Measurements from ENCODE around the gene TTBK2.
"Not testable (repeated sequence)": the region's sequence is repeated elsewhere in the genome, so short reads cannot be mapped to it uniquely, and the experiment has no call there.

The TTBK2 gene

DNA sequence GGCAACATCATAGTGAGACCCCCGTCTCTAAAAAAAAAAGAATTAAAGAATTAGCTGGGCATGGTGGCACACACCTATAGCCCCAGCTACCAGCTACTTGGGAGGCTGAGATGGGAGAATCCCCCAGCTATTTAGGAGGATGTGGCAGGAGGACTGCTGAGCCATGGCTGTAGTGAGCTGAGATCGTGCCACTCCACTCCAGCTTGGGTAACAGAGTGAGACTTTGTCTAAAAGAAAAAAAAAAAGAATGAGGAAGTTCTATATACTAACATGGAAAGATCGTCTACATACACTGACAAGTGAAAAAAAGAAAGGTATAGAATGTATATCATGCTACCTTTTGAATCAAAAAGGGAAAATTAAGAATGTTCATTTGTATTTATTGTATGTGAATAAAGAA is 99.8 kb downstream of the TTBK2 start:
- no peak for DNase-seq

DNA sequence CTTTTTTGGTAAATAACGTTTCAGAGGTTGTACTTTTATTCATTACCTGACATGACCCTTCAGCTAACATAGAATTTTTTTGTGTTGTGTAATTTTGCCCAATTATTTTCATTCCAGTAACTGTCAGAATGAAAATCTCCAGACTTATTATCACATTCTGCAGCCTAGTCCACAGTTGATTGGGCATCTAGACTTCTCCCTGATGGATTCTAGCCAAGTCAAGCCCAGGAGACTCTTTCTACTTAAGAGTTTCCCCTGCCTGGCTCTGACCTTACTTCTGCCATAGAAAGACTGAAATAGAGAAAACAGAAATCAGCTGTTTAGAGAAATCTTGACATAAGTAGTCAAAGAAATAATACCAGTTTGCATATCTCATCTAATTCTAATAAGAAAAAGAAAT is 100.8 kb downstream of the TTBK2 start:
- no peak for DNase-seq

DNA sequence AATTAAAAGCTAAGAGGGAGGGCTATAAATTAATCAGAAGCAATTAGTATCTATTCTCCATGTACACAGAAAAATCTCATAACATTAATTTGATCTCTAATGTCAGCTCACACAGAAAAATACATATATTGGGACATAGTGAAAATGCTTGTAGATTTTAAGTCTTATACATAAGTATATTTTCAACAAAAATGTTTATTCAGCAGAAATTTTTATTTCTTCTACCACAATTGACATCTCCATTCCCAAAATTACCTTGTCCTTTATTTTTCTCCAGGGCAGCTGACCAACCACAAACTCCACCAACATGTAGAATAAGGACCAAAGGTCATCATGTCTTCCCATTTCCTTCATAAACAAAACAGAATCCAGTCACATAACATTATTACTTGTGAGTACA is 109.1 kb downstream of the TTBK2 start:
- DNase-seq: no peak

DNA sequence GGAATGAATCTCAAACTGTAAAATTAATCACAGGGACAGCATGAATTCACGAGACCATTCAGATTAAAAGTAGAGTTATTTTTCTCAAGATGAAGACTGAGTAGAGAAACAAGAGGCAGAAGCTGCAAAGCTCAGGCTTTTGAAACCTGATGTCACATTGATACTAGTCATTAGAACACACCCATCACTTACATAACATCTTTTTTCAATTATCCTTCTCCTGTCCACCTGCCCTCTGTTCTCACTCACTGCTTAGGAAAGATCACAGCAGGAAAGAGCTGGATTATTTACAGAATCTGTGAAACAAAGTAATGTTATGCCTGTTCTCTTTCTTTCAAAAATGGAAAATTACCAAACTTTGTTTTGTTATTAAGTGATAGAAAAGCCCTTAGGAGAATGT is 111.7 kb downstream of the TTBK2 start:
- no peak for DNase-seq

DNA sequence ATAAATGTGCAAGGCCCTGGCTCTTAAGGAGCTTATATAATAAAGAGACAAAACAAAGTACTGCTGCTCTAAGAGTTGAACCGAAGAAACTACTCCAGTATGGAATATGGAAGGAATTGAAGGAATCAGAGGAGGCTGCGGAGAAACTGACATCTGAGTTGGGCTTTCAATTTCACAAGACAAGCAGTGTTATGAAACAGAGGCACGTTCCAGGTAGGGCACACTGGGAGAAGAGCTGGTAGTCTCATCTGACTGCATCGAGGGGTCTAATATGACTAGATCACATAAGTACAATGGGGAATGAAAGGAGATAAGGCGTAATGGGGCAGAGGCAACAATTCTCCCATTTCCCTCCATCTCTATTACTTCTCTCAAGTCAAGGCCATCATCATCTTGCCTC is 115.3 kb downstream of the TTBK2 start:
- DNase-seq: no peak

DNA sequence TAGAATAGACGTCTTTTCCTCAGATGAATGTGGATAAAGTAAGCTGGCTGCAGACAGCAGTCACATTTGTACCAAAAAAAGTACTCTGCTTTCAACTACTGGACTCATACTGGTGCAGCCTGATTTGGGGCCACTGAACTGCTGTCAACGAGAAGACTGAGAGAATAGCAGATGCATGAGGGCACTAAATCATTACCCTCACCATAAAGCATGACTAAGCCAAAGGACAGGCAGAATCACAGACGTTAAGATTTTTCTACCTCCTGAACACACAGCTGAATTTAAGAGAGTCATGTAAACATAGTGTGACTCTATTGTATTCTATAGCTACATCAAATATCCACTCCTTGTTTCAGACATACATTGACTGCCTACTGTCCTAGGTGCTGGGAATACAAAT is 115.8 kb downstream of the TTBK2 start:
- DNase-seq: no peak

DNA sequence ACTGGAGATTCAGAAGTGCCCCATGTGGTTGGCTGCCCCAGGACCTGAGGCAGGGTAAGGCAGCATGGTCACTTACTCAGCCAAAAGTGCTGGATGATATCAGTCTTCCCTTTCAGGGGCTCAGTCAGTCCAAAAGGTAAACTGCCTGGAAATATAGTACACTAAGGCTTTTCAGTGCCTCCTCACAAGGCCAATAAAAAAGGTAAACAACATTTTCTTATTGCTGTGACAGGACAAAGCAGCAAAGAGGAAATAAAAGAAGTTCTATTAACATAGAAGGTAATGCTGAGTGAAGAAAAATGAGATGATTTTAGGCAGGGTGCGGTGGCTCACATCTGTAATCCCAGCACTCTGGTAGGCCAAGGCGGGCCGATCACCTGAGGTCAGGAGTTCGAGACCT is 117.1 kb downstream of the TTBK2 start:
- no peak for DNase-seq

DNA sequence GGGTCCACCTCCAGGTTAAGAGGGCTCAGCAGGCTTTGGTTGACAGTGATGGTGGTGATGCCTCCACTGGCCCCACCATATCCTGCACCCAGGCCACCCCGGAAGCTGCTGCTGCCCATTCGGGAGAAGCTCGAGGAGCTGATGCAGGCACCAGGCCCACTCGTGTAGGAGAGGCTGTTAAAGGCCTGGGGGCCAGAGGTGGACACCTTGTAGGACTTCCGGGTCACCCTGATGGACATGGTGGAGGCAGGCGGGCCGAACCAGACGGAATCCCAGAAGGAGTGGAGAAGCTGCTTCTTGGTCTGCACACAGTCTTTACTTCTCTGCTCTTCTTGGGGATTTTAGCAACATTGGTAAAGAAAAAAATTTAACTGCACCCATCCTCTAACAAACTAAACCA is 118.4 kb downstream of the TTBK2 start:
- DNase-seq: no peak

DNA sequence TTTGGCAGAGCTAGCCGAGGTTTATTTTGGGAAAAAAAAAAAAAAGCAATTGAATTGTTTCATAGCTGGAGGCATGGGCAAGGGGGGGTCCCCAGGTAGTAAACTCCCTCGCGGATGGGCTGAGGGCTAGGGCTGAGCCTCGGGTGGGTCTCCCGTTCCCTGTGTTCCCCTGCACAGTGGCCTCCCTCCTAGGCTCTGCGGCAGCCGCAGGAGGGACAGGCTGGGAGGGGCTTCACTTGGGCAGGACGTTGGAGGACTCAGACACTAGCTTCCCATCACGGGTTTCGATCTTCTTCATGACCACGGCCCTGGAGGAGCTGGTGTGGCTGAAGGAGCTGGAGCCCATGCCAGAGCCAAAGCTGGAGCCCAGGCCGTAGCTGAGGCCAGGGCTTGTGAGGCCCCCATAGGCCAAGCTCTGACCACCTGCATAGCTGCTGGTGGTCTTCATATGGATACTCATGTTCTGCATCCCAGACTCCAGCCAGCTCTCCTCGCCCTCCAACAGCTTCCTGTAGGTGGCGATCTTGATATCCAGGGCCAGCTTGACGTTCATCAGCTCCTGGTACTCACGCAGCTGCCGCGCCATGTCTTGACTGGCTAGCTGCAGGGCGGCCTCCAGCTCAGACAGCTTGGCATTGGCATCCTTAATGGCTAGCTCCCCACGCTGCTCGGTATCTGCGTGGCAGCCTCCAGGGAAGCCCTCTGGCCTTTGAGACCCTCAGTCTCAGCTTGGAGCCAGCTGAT is 119.7 kb downstream of the TTBK2 start:
- DNase-seq: no peak

DNA sequence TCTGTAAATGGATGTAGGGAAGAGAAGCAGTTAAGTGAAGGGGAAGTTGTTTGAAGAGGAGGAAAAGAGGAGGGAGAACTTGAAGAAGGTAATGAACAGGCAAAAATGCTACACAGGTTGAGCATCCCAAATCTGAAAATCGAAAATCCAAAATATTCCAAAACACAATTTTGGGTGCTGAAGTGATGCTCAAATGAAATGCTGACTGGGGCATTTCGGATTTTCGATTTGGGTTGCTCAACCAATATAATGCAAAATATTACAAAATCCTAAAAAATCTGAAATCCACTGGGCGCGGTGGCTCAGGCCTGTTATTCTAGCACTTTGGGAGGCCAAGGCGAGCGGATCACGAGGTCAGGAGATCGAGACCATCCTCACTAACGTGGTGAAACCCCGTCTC is 121.8 kb downstream of the TTBK2 start:
- no peak for DNase-seq

DNA sequence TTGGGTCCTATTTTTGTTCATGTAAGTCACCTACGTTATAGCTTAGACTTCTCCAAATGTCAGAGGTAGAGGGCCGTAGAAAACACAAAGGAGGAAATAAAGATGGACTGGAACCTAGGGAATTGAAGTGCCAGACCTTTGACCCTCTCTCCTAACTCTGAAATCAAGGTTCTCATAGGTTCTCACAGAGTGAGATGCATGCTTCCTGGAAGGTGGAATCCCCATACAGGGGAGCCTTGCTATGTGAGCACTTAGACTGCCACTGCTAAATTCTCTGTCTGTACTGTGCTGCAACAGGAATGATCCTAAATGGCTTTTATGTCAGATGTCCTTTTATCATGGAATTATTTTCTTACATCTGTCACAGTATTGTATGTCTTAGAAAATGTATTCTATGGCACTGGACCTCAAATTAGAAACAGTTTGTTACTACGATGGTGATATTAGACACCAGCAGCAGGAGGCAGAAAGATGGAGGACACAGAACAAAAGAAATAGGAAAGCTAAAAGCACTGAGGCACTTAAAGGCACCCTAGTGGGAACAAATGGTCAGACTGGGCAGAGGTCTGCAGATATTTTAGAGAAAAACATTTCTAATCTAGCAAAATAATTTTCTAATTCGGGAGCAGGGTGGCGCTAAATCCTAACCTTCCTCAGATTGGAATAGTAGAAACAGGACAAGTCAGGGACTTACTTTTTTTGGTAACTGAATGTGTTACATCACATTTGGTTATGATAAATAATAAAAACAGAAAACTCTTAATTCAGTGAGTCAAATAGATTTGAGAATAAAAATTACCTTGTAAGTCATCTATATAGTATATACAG is 123.4 kb downstream of the TTBK2 start:
- DNase-seq: no peak

DNA sequence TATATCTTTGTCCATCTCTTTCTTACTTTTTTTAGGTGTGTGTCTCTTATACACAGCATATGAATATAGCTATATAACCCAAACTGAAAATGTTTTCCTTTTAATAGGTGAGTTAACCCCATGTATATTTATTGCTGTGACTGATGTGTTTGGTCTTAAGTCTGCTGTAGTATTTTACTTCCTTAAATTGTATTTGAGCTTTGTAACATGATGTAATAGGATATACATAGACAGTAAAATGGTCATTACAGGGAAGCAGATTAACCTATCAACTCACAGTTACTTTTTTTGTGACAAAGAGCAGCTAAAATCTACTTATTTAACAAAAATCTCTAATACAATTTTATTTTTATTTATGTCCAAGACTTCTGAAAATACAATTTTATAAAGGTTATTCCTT is 131.9 kb downstream of the TTBK2 start:
- DNase-seq: no peak

DNA sequence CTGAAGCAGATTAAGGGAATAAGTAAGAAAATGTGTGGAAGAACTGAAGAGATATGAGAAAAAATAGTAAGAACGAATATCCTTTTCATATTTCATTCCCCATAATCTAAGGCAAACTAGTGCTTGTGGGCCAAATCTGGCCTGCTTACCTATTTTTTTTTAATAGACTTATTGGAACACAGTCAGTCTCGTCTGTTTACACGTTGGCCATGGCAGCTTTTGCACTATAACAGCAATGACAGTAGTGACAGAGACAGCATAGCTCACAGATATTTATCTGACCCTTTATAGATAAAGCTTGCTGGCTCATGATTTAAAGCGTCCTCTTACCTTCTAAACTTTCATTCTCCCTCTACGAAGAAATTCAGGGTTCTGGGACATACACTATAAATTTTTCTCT is 133.6 kb downstream of the TTBK2 start:
- DNase-seq: no peak

DNA sequence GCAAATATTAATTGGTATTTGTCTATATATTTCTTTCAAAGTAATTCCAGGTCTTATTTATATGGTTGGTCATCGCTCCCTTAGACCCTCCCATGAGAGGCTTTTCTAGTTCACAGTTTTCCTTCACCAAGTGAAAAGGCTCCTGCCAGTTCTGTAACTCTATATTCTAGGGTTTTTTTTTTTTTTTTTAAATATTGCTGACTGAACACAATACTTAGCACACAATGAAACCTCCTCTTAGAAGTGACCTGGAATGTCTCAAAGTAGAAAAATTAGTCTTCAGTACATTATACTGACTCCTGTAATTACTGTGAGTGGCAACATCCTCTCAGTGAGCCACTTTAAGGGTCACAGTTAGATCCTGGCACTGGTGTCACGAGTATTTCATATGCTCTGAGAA is 135.0 kb downstream of the TTBK2 start:
- no peak for DNase-seq

DNA sequence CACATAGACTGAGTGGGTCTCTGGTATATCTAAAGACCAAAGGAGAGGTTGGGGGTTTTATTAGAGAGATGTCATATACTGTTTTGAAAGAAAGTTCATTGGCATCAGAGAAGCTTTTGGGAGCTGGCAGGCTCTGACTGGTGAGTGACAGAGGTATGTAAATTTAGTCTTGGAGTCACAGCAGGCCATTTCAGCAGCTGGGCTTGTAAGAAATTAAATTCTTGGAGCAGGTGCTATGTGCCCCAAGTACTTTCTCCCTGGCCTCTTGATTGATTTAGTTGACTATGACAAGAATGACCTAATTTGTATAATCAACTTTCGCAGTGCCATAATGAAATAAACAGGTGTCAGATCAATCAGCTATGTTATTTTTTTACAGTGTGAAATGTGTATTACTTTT is 135.9 kb downstream of the TTBK2 start:
- no peak for DNase-seq

DNA sequence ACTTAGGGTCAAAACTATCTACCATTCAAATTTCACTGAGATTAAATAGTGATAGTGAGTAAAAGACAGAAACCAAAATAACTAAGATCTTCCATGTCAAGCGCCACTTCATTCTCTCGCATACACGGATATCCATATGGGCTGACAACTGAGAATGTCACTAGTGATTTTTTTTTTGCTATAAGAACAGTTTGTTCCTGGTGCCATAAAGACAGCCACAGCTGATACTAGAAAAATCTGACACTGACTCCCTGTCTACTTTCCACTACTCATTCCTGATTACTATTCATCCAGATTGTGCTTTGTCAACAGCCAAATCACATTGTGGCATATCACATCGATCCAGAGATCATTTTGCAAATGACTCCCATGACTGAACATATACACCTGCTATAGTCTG is 137.9 kb downstream of the TTBK2 start:
- DNase-seq: no peak

DNA sequence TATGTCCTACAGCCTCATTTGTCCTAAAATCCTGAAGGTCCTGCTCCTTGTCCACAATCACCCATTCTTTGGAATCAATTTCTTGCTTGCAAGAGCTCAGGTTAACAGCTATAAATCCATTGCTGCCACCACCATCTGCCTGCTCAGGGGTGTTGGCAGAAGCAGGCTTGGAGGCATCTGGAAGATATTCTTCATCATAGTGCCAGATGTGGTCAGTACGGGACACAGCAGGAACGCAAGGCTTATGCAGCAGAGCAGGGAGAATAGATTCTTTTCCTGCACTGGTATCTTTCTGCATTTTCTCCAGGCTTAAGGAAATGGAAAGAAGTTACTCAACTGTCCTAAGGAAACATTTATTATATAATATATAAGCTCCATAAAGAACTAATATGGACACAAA is 145.2 kb downstream of the TTBK2 start:
- no peak for DNase-seq

DNA sequence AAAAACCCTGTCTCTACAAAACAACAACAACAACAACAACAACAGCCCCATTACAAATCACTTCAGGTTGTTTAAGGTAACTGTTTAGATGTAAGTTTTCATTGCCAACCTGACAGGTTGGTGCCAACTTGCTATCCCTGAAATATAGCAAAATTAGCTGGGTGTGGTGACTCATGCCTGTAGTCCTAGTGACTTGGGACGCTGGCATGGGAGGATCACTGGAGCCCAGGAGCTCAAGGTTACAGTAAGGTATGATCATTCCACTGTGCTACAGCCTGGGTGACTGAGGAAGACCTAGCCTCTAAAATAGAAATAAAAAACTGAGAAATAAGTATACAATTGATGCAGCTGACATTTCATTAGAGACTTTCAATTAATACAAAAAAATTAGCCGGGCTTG is 147.7 kb downstream of the TTBK2 start:
- DNase-seq: no peak

DNA sequence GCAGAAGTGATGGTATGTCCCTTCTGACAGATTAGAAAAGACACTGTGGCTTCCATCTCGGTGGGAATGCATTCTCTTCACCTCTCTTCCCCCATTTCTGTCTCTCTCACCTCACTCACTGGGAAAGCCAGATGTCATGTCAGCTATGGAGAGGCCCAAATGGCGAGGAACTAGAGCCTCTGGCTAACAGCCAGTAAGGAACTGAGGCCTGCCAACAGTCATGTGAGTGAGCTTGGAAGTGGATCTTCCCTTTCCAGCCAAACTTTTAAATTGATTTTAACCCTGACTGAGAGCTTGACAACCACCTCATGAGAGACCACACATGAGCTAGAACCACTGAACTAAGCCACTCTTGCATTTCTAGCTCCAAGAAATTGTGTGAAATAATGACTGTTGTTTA is 148.4 kb downstream of the TTBK2 start:
- no peak for DNase-seq

DNA sequence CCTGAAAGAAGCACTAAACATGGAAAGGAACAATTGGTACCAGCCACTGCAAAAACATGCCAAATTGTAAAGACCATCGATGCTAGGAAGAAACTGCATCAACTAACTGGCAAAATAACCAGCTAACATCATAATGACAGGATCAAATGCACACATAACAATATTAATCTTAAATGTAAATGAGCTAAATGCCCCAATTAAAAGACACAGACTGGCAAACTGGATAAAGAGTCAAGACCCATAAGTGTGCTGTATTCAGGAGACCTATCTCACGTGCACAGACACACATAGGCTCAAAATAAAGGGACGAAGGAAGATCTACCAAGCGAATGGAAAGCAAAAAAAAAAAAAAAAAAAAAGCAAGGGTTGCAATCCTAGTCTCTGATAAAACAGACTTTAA is 154.5 kb downstream of the TTBK2 start:
- DNase-seq: not testable (repeated sequence)

DNA sequence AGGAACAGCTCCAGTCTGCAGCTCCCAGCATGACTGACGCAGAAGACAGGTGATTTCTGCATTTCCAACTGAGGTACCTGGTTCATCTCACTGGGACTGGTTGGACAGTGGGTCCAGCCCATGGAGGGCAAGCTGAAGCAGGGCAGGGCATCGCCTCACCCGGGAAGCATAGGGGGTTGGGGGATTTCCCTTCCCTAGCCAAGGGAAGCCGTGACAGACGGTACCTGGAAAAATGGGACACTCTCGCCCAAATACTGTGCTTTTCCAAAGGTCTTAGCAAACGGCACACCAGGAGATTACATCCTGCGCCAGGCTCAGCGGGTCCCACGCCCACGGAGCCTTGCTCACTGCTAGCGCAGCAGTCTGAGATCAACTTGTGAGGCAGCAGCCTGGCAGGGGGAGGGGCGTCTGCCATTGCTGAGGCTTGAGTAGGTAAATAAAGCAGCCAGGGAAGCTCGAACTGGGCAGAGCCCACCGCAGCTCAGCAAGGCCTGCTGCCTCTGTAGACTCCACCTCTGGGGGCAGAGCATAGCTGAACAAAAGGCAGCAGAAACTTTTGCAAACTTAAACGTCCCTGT is 156.3 kb downstream of the TTBK2 start:
- DNase-seq: not testable (repeated sequence)

DNA sequence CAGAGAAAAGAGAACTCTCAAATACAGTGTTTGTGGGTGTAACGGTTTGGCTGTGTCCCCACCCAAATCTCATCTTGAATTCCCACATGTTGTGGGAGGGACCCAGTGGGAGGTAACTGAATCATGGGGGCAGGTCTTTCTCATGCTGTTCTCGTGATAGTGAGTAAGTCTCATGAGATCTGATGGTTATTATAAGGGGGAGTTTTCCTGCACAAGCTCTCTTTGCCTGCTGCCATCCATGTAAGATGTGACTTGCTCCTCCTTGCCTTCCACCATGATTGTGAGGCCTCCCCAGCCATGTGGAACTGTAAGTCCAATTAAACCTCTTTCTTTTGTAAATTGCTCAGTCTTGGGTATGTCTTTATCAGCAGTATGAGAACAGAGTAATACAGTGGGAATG is 158.8 kb downstream of the TTBK2 start:
- not testable (repeated sequence) for DNase-seq

DNA sequence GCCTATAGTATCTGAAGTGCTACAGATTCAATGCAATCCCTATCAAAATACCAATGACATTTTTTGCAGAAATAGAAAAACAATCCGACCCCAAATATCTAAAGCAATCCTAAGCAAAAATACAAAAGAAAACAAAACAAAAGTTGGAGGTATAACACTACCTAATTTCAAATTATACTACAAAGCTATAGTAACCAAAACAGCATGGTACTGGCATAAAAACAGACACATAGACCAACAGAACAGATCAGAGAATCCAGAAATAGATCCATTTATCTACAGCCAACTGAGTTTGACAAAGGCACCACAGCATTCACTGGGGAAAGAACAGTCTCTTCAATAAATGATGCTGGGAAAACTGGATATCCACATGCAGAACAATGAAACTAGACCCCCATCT is 159.8 kb downstream of the TTBK2 start:
- no peak for DNase-seq

DNA sequence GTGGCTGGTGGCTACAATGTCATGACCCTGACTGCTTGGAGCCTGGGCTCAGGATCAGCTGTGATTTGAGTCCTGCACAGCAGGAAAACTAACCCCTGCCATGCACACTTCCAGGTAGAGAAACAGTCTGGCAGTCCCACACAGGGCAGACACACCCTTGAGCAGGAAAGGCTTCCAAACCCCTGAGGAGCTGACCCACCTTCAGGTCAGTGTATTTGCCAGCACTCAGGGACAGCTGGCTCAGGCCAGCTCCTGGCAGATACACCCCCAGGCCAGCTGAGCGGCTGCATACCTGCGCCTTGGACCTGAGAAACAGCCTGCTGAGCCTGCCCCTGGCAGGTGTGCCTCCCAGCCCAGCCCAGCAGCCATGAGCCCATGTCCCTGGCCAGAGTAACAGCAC is 161.5 kb downstream of the TTBK2 start:
- no peak for DNase-seq
